Measurements from ENCODE around the gene SEPTIN2.

- TF ChIP-seq EP300 (IDR thresholded peaks at IDR 0.05; ENCODE audit: borderline replicate concordance): no peak
- TF ChIP-seq CREB1 (IDR thresholded peaks at IDR 0.05; ENCODE audit: low read depth): no peak
- no peak for TF ChIP-seq REST (IDR thresholded peaks at IDR 0.05; ENCODE audit: low read depth)
- TF ChIP-seq, protein P1, sequence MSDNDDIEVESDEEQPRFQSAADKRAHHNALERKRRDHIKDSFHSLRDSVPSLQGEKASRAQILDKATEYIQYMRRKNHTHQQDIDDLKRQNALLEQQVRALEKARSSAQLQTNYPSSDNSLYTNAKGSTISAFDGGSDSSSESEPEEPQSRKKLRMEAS (IDR thresholded peaks at IDR 0.05): no peak
- TF ChIP-seq TCF12 (IDR thresholded peaks at IDR 0.05; ENCODE audit: low read depth): no peak
- no peak for TF ChIP-seq TAF1 (IDR thresholded peaks at IDR 0.05; ENCODE audit: low read depth)
- no peak for TF ChIP-seq ZBTB7A (IDR thresholded peaks at IDR 0.05; ENCODE audit: low read depth)
- no peak for TF ChIP-seq EGR1 (IDR thresholded peaks at IDR 0.05)
- no peak for TF ChIP-seq RAD21 (IDR thresholded peaks at IDR 0.05; ENCODE audit: low read depth)
- no peak for TF ChIP-seq CEBPB (IDR thresholded peaks at IDR 0.05)
- TF ChIP-seq YY1 (IDR thresholded peaks at IDR 0.05; ENCODE audit: low read depth): no peak
- no peak for TF ChIP-seq TEAD4 (IDR thresholded peaks at IDR 0.05)
- no peak for TF ChIP-seq FOXM1 (IDR thresholded peaks at IDR 0.05; ENCODE audit: borderline replicate concordance, low read depth)
- TF ChIP-seq NFIC (IDR thresholded peaks at IDR 0.05): no peak
Observed at GRCh38 chr2:241275504-241275903, 40.2 kb upstream of the SEPTIN2 start.

Data from Ishikawa (cell line).